NCI-H1417 (cell line): Measurements from ENCODE around the gene NEK10.
"Not testable (repeated sequence)": the region's sequence is repeated elsewhere in the genome, so short reads cannot be mapped to it uniquely, and the experiment has no call there.

ENCODE experiments used
- DNase-seq, 3 experiments: peaks; one replicate each; lab custom pipeline; 2025; lab: John Stamatoyannopoulos, UW

NEK10 gene

DNA sequence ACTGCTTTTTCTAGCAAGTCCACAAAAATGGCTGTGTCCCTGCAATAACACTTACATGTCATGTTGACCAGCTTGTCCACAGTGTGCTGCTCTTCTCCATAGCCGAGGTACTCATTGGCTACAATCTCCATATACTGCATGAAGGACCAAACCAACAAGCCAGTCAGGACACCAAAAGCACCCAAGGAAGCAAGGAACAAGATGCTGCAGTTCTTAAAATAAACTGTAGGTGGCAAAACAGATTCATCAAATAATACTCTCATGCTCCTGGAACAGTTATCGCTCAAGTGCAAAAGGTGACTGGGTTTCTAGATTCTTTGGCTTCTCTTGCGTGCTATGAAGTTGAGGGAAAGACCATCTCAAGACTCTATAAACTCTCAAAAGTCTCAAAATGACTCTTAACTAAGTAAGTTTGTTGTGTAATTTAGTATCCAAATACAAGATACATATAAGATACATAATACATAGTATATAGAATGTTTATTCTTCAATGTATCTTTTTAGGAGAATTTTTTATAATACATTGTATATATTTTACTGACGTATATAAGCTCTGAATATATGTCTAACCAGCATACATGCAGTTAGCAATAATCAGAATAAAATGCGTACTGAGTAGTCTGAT, 57.0 kb downstream of the NEK10 start:
- DNase-seq = peak; percentile 14 to 76 (median 37)

DNA sequence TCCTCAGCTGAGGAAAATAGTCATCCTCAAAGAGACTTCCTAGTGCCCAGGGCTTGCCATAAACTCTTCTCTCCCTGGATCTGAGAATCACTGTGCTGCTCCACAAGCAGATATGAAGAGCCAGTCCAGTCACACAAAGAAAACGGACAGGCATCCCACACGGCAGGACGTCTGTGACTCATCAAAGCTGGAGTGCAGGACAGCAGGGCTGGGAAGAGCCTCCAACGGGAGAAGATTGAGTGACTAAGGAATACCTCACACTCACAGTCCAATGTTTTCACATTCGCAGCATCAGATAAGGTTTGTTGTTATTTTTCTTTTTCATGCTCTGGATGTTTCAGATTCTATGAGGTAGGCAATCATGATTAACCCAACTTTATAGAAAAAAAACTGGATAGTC, 57.8 kb downstream of the NEK10 start:
- no peak for DNase-seq

DNA sequence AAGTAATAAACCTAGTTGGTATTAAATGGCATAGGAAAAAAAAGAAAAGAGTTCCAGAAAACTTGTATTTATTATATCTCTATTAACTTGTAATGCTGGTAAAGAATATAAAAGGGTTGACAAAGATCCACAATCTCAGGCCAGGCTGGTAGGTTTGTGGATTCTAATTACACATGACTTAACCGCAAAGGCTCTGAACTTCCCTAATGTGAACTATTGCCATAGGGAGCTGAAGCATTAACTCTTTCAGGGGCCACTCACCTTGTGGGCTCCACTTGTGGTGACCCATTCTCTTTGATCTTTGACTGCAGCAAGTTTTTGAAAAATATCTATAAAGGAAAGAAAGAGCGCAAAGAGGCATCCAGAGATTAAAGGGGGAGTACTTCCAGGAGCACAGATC, 58.5 kb downstream of the NEK10 start:
- DNase-seq = no peak

DNA sequence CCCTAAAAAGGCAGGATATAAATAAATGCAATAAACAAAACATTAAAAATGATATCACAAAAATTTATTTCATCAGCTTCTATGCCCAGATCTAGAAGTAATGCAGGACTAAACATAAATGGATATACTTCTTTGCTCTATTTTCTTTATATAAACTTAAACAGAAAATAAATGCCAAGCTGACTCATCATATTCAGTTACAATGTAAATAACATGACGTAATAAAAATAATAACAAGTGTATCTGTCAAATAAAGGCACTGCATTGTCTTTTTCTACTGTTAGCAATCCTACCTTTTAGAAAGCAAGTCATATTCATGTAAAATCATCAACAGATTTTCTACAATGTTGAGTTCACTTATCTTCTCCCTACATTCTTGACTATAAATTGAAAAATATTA, 61.6 kb downstream of the NEK10 start:
- no peak for DNase-seq

DNA sequence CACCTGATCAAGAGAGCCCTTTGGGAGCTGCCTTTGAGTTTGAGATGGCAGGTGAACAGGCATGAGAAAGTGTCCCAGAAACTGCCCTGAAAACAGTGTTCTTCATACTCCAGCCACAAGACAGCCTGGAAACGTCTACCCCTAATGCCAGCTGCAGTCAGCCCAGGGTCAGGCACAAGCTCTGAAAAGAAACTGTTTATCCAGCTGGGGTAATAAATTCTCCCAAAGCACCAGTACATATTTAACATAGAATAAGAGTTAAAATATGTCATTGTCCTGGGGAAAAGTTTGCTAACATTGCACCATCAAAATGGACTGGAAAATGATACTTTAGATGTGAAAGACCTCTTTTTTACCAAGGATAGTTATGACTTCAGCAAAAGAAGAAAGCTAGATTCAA, 66.3 kb downstream of the NEK10 start:
- DNase-seq = no peak

DNA sequence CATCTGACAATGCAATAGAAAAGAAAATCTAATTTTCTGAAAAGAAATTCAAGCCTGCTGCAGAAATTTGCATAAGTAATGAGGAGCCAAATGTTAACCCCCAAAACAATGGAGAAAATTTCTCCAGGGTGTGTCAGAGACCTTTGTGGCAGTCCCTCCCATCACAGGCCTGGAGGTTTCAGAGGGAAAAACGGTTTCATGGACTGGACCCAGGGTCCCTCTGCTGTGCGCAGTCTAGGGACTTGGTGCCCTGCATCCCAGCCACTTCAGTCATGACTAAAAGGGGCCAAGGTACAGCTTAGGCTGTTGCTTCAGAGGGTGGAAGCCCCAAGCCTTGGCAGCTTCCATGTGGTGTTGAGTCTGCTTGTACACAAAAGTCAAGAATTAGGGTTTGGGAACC, 70.2 kb downstream of the NEK10 start:
- DNase-seq = not testable (repeated sequence)

DNA sequence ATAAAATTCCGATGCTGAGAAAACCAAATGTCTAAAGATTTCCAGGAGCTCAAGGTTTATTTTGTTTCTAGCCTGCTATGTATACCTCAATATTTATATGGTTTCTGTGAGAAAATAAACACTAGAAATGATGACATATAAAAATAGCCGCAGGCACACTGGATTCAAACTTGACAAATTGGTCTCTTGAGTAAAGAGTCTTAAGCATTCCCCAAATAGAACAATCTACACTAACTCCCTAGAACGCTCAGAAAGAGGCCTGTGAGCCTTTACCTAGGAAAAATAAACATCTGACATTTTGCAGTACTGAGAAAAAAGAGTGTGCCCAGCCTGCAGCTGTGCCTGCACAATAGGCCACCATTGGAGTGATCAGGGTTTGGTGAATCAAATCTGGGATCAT, 75.2 kb downstream of the NEK10 start:
- peak in 1 of 3 experiments; percentile 48 for DNase-seq

DNA sequence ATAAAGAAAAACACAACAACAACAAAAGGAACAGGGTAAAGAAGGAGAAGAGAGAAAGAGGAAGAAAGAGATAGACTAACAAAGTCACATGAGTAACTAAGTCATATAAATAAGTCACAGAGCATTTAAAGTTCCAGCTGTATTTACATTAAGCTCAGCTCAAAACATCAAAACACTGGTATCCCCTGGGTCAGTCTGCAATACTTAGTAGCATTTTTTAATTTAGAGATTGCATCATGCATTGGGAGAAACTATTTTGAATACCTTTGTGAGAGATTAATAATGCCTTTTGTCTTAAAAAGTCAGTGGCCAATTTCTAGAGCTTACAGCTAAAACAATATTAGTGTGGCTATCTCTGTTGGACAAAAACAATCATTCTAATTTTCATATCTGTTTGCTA, 78.4 kb downstream of the NEK10 start:
- DNase-seq = no peak

DNA sequence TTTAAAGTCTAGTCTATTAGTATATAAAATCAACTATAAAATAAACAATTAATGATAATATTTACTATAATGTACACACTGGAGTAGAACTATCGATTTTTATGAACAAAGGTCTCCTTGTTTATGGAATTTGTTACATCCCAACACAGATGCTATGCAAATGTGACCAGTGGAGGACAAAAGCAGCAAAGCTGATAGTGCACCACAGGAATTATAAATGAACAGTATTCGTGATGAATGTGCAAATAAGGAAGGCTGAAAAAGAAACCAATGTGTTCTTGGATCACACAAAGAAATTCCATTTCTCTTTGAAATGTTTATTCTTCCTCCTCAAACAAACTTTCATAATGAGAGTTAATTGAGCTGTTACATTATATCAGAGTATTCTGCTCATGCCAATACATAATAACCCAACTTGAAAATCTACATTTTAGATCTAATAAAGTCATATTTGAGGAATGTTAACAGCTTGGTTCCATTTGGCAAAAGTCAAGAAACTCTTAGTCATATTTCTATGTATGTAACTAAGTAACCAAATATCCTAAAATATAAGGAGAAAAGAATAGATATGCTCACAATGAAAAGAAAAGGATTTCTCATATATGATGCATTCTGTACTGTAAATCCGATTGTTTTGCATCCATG, 79.3 kb downstream of the NEK10 start:
- DNase-seq = no peak

DNA sequence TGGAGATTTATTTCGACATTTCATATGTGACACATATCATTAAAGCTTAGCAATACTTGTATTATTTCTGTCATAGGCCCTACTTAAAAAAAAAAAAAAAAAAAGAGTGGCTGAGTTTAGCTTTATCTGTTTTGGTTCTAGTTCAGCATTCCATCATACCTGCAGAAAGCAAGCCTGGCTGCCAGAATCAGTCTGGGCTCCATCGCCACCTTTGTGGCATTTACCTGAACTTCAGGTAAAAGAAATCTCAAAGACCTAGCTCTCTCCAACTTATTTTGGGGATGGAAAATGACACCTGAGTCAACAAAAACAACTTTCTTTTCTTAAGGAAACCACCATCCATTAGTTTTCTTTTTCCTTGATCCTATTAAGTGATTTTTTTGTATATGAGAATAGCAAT, 82.1 kb downstream of the NEK10 start:
- no peak for DNase-seq

DNA sequence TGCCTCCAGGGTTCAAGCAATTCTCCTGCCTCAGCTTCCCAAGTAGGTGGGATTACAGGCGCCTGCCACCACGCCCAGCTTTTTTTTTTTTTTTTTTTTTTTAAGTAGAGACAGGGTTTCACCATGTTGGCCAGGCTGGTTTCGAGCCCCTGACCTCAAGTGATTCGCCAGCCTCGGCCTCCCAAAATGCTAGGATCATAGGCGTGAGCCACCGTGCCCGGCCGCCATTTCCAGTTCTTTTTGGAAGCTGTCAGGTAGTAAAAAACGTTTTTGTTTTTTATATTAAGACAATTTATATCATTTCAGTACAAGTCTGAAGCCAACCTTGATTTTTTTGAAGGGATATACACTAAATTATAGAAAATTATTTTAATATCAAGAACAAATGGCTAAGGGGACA, 82.7 kb downstream of the NEK10 start:
- not testable (repeated sequence) for DNase-seq

DNA sequence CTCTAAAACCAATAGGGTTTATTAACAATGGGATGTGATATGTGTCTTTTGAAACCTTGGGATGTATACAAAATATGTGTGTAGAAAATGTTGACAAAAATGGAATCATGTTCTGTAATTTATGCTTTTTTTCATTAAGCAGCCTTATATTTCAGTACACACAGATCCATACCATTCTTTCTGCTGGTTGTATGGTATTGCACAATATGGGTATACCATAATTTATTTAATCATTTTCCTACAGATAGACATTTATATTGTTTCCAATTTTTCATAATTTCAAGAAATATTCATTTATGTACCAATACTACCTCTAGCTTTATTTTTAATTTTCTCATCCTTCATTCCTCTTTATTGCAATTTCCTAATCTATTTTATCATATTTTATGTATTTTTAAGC, 83.5 kb downstream of the NEK10 start:
- no peak for DNase-seq

DNA sequence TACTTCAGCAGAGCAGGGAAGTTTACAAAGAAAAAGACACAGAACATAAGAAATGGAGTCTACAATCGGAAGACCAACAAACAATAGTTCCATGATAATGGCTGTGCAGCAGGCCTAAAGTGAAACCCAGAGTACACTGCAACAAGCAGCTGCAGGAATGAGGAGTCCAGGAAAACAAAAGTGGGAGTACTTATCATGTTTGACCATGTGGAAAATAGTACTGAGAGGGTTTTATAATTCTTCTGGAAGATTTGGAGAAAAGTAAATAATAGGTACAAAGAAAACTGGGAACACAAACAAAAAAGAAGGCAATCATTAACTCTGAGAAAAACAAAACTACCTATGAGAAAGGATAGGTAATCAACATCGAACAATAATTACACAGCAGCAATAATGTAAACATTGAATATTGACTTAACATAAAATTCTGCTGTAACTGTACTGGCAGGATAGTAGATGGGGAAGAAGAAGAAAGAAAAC, 87.5 kb downstream of the NEK10 start:
- peak in 1 of 3 experiments; percentile 22 for DNase-seq

DNA sequence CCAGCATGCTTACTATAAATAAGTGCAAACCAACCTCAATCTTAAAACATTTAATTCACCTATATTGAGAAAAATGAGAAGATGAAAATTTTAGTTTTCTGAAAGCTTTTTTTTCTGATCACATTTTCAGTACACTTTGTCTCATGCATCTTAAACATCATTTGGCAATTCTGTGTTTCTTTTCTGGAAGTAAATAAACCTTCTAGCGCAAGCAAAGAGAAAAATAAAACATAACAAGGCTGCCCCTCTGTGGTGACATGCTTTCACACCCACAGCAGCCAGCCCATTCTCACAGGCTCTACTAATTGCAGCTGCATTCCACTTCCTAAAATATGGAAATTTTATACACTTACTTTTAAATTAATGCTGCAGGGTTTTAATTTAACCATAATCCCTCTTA, 90.1 kb downstream of the NEK10 start:
- peak in 1 of 3 experiments; percentile 2 for DNase-seq

DNA sequence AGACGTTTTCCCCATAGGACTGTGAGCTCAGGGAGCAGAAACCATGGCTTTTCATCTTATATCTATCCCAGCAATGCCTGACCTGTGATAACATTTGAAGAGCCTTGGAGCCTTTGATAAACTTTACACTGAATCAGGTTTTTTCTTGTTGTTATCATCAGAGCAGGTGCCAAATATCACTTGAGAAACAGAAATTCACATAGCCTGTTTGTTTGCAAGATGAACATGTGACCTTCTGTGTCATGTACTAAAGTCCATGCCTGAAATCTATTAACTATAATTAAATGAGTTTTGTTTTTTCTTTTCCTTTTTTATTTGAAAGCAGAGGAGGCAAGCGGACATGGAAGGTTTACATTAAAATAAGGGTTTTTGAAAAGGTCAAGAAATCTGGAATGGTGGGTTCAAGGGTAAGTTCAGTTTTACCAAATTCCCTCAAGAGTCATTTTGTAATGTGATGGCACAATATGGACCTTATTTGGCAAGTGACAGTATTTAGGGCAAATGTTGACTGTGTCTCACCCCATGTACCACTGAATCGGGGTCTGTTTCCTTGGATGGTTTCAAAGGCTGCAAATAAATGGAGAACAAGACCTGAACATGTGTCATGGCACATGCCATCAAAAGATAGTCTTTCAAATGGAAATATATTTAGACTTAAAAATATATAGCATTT, 90.7 kb downstream of the NEK10 start:
- DNase-seq = no peak

DNA sequence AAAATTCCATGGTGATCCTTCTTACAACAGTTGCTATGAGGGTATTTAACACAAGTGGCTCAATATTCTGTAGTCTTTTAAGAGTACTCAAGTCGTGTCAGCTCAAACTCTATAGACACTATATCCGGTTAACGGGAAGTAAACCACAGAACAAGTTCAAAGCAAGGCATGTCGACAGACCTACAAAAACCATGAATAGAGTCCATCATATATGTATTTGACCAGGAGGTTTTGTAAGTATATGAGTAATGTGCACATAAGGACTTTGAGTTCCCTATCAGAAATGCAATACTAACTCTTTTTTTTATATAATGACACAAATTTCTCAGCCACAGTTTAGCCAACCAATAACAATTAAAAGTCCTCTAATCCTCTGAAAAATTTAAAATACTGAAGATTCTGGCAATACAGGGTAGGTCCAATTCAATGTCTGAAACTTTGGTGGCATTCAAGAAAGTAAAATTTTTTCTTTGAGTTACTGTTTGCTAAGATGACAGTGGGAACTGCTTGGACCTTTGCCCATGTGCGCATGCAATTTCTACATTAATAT, 93.7 kb downstream of the NEK10 start:
- no peak for DNase-seq

DNA sequence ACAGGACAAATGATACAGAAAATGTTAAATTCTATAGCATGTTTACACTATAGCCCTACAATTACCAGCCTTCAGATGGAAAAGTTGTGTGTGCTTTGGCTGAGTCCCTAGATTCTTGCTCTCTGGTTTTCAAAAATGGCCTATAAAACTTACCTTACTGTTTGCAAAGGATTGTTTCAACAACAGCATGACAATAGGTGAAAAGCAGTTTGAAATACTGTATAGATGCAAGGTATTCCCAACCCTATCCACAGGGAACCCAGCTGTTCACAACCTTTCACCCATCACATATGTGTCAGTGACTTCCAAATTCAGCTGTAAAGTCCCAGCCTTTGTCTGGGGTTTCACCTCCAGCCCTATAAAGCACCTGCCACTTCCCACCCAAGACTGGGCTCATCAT, 97.3 kb downstream of the NEK10 start:
- no peak for DNase-seq

DNA sequence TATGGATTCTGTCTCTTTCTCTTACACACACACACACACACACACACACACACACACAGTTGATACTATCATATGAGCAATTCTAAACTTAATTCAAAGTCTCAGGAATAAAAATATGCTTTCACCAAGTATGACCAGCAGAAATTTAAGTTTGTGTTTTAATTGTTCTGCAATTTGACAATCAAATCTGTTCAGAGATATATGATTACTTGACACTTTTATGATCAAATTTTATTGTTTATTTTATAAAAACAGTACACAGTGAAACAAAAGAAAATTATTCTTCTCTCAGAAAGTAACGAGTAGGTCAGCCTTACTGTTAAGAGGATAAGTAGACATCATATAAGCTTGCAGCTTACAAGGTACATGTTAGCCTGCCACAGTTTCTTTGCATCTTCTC, 114.3 kb downstream of the NEK10 start:
- DNase-seq = no peak

DNA sequence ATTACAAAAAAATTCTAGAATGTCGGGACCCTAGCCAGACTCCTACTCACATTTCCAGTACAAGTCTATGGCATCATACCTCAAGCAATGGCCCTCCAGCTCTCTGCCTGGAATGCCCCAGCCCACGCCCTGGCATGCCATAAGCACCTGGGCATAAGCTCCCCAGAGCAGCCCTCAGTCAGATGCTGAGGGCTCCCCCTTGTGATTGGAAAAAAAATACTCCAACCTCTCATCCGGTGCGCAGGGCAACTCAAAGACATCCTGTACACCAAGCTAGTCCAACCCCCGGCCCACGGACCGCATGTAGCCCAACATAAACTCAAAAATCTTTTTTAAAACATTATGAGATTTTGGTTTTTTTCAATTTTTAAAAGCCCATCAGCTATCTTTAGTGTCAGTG, 115.4 kb downstream of the NEK10 start:
- peak; percentile 8 to 51 (median 27) for DNase-seq

DNA sequence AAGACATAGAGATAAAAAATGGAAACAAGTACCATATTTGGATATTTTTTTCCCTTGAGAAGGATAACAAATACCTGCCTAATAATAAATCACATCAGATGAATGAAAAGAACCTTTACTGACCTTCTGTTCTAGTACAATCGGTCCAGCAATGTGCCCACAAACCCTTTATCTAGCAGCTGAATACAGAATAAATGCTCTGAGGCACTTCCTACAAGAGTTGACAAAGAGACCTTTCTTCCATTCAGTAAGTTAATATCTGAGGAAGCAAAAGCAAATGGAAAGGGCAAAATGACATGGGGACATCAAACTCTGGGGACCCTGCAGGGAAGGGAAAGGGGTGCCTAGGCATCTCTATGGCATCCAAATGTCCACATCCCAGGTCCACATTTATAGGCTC, 115.8 kb downstream of the NEK10 start:
- DNase-seq = no peak

DNA sequence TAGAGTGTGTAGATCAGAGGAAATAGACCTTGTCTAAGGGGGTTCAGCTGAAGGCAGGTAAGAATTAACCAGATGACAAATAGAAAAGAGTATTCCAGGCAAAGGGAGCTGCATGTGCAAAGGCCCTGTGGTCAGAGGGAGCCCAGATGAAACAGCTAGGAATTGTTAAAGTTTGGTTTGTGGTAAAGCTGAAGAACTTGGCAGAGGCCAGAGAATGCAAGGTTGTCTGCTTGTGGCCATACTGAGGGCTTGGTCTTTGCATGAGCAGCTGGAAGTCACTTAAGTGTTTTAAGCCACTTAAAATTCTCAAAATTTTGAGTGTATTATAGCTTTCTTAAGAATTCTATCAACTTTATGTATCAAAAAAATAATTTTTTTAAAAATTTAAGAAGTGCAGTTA, 116.5 kb downstream of the NEK10 start:
- DNase-seq = no peak

DNA sequence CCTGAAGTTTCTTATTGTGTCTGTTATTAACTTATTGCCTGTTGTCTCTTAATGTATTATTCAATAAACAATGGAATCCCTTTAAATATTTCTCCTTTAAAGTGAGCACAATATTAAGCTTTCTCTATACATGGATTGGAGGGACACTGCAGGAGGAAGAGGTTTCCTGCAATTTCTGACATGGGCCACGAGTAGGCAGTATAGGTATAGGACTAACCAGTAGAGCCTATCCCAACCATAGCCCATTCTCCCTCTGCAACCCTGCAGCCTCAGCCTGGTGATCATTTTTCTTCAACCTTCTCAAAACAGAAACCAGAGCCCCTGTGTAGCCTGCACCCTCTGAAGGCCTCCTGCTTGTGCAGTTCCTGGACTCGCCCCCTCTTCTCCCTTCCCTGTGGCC, 124.8 kb downstream of the NEK10 start:
- DNase-seq = no peak

DNA sequence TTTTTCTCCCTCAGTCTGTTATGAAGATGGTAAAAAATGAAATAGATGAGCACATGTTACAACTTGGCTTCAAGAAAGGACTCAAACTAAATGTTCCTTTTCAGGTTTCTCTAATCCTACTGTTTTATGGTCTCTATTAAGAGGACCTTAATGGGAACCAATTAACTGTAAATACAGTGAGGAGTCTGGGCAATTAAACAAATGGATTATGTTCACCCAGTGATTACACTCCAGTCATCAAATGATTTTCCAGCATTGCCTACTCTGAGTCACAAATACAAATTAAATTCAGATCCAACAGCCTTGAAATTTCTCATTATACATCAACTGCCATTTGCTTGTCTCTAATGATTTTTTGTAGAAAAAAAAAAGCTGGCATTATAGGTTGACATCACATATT, 129.2 kb downstream of the NEK10 start:
- peak in 2 of 3 experiments; percentile 7 to 71 for DNase-seq
